Hindlimb muscle (tissue), 1 donor: ENCODE results near the gene ST6GALNAC1. TPM values are rescaled to one million over a fixed set of nuclear protein-coding genes. Genes with fewer than 3 reads are reported as not detected.
"Not testable (repeated sequence)": the region's sequence is repeated elsewhere in the genome, so short reads cannot be mapped to it uniquely, and the experiment has no call there.

Experiments used
- DNase-seq: peaks from one replicate; pipeline ENCODE4 v3.0.0-alpha.2; 2013
- polyA plus RNA-seq: library from polyadenylated mRNA; unstranded; fragments of 120-200 nt; gene quantifications from one replicate; pipeline ENCODE4 v1.2.1, GENCODE V29; 2013; ENCODE audit not compliant: insufficient read length

Gene ST6GALNAC1
- polyA plus RNA-seq, 1 donor = 0.62 TPM

DNA sequence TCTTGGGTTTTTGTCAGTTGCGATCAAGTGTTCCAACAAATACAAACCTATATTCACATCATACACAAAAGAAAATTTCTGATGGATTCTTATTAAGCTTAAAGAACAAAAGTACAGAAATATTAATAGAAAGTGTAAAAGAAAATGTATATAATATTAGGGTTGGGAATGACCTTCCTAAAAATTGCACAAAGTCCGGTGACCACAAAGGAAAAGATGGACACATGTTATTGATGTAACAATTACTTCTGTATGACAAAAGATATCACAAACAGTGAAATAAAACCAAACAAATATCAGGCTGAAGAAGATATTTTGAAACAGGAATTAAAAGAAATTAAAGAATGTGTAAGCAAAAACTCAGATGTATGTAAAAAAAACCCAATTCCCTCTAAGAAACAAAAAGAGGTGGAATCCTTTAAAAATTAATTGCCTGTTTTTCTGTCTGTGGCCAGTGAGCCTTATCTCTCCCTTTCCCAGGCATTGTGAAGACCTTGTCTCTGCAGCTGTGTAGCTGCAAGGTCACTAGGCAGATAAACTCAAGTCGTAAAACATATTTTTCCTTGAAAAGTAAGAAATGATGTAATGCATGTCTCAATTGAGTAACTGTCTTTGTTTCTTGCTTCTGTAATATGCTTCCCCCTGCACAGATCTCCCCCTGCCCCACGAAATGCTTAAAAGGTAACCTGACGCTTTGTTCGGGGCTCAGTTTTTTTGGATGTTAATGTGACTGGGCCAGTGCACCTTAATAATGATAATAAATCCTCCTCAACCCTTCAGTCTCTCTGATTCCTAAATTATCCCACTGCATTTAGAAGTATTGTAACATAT, 2.8 kb downstream of the ST6GALNAC1 start:
- DNase-seq = no peak

DNA sequence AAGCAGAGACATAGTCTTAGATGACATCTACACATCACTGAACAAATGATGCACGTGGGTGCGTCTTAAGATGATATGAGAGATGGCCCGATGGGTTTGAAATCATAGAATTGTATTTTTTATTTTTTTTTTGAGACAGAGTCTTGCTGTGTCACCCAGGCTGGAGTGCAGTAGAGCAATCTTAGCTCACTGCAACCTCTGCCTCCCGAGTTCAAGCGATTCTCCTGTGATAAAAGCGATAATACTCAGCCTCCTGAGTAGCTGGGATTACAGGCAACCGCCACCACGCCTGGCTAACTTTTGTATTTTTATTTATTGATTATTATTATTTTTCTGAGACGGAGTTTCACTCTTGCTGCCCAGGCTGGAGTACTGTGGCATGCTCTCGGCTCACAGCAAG, 5.3 kb downstream of the ST6GALNAC1 start:
- no peak for DNase-seq

DNA sequence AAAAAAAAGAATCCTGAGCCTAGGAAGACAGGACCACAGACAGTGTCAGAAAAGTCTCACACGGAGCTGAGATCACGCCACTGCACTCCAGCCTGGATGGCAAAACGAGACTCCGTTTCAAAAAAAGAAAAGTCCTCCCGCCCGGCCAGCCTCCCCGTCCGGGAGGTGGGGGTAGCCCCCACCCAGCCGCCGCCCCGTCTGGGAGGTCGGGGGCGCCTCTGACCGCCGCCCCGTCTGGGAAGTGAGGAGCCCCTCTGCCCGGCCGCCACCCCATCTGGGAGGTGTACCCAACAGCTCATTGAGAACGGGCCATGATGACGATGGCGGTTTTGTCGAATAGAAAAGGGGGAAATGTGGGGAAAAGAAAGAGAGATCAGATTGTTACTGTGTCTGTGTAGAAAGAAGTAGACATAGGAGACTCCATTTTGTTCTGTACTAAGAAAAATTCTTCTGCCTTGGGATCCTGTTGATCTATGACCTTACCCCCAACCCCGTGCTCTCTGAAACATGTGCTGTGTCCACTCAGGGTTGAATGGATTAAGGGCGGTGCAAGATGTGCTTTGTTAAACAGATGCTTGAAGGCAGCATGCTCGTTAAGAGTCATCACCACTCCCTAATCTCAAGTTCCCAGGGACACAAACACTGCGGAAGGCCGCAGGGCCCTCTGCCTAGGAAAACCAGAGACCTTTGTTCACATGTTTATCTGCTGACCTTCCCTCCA, 6.9 kb downstream of the ST6GALNAC1 start:
- DNase-seq = not testable (repeated sequence)

DNA sequence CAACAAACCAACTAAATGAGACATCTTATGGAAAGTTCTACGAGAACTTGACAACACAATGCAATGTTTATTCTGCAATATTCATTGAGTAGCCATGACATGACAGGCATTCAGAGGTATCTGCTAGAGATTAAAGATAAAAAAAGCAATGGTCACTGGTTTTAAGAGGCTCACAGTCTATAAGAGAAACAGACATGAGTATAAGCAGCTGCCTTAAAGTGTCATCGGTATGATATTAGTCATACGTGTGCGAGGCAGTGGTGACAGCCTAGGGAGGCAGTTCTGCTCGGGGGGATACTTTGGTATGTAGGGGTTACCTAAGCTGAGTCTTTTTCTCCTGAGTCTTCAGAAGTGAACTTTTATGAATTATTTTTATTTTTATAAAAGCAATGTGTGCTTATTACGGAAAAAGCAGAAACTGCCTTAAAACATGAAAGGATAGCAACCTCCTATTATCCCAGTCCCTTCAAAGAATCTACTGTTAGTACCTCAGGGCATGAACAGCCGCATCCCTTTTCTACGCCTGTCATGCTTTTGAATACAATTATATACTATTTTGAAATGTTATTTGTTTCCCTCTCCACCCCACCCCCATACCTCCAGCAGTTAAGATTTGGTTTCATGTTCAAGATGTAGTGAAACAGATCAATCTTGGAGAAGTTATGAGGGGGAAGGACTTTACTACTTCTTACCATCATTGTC, 7.7 kb downstream of the ST6GALNAC1 start:
- DNase-seq = no peak

DNA sequence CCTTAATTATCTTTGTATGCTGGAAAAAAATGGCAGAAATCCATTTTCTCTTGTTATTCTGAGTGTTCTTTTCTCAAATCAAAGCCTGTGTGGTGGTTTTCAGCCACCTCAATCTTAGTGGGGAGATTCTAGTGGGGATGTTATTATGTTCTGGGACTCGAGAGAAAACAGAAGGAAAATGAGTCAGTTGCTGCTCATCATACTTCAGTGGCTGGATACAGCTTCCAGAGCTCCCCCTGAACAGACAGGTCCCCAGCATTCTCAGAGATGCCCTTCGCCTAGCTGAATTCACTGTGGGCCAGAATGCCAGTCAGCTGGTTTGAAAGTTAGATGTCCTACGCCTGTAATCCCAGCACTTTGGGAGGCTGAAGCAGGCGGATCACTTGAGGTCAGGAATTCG, 8.5 kb downstream of the ST6GALNAC1 start:
- DNase-seq = no peak

DNA sequence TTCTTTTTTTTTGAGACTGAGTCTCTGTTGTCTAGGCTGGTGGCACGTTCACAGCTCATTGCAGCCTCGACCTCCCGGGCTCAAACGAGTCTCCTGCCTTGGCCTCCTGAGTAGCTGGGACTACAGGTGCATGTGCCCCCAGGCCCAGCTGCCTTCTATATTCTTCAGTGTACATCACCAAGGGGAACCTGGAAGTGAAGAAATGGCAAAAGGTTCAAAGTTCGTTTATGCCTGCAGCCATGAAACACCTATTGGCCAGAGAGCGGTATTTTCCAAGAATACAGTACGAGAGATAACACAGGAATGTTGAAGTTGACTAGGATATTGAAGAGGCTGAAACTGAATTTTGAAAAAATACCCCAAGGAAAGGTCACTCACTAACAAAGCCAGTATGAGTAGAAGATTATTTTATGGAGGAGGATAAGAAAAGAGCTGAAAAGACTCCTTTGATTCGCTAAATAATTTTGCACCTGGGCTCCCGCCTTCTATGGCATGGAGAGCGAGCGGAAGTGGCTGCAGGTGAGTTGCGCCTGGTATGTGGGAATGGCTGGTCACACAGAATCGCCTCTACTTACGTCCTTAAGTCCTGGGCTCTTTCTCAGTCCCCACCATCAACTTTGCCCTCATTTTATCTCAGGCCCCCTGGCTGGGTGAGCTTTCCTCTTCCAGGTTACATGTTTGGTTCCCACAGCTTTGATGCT, 9.8 kb downstream of the ST6GALNAC1 start:
- no peak for DNase-seq

DNA sequence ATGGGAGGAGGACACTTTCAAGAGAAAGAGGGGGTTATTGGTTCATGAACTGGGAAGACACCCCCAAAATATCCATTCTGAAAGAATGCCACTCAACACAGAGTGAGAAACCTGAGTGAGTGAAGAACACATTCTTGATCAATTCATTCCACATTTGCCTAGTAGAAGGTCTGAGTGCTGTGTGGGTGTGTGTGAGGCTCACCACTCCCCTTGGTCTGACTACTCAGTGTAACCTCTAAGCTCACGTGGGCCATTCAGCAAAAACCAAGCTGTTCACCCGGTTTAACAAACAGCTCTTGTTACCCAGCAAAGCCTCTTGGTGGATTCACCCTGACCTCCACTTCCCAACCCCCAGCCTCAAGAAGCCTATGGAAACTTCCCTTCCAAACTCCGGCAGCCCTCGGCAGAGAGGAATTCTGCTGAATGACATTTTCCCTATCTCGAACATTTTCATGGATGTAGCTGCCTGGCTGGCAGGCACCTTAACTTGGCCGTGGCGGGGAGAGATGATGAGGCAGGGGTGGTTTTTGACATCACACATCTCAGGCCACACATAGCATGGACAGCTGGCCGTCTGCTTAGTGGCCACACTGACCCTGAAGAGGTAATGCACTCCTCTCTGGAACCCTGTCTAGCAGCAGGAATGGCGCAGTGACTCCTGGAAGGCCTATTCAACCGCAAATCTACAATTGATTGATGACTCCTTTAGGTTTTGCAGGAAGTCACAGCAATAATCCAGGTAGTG, 11.6 kb downstream of the ST6GALNAC1 start:
- DNase-seq = no peak

DNA sequence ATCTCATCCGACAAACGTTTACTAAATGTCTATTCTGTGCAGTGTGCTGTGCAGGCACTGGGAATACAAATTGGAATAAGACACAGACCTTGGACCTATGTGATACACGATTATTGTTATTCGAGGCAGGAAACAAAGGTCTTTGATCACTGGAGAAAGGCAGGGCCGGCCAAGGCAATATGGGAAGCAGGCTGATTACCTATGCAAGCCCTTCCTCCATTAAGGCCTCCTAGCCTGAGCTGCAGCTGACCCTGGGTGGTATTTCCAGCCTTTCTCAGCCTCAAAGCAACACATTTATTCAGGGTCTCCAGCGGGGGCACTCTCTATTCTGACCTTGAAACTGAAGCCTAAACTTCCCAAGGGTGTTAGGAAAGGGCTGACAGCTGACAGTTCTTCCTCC, 13.4 kb downstream of the ST6GALNAC1 start:
- no peak for DNase-seq

DNA sequence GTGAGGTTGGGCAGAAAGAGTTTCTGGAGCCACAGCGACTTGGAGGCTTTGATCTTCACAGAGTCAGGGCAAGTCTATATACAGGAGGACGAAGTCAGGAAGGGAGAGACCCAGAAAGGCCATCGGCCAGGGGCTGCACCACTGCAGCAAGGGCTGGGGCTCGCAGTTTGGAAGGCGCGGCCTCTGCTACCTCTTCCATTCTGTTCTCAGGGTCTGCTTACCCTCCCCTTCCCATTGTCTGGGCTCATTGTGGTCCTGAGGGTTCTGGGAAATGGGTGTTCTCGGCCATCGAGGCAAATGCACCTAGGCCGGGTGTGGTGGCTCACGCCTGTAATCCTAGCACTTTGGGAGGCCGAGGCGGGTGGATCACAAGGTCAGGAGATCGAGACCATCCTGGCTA, 16.0 kb downstream of the ST6GALNAC1 start:
- DNase-seq = no peak

DNA sequence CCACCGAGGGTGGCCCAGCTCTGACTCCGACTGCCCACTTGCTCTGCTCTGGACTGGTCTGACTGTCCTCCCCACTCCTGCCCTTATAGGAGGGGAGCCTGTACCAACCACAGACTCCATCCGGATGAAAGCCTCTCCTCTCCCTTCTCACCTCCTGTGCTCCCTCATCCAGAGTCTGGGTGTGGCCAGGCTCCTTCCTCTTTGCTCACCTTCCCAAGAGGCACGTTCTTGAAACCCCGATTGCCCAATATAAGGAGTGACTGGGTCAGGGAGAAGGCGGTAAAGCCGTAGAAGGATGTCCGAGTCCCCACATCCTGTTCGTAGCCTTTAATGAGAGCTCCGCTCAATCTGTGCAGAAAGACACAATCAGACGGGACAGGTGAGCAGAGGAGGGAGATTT, 17.1 kb downstream of the ST6GALNAC1 start:
- no peak for DNase-seq

DNA sequence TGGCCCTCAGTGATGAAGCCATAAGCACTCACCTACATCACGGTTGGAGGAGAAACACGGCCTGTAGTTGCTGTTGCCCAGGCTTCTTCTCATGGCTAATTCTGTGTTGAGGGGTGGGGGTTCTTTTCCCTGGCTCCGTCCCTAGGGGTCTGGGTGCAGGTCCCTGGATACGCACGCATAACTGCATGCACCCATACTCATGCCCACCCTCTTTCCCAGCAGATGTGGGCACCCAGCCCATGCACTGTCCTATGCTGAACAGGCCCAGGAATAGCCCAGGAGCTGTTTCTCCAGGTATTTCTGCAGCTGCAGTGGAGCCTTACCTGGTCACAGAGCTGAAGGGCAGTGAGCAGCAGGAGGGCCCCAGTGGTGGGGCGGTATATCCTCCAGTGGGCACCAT, 18.1 kb downstream of the ST6GALNAC1 start:
- DNase-seq = no peak

DNA sequence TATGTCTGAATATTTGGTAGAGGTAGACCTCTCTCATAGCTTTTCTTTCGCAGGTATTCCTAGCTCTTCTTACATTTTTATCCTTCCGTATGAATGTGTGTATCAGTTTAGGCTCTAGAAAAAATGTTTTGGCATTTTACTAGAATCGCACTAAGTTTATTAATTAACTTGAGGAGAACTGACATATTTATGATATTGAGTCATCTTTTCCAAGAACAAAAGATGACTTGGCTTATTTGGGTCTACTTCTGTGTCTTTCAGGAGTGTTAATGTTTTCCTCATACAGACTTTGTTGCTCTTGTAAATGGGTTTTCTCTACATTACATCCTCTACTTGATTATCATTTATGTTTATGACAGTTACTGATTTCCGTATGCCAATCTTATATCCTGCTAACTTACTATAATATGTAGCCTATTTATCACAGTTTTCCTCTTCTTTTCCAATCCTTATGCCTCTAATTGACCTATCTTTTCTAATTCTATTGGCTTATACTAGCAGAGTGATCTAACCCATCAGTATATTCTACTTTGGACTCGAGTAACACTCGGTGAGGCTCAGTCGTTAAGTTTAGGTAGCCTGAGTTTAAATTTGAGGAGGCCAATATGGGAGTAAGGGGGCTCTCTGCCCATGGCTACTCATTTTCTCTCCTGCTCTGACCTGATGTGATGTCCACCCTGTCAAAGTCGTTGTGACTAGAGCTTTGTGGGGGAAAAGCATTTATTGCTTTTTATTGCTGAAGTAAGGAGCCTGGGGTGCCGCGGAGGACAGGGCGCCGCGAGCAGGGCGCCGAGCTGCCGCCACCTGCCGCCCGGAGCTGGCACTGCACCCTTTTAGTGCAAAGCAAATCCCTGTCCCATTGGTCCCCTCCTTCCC, 20.0 kb downstream of the ST6GALNAC1 start:
- peak; percentile 82 for DNase-seq

DNA sequence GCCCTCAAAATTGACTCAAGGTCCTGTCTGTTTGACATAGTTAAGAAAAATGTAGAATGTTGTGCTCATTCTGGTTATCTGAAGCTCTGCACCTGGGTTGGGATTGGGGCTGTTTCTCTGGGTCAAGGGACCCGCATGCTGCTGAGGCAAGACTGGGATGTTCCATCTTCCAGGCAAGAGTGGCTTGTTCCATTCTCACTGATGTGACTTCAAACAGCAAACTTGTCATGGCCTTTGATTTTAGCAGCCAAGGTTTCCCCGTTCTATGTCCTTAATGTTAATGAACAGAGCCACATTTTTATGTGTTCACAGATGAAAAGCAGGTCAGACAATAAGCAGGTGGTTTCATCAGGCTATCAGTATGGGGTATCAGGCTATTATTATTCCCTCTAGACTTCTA, 25.7 kb downstream of the ST6GALNAC1 start:
- no peak for DNase-seq

DNA sequence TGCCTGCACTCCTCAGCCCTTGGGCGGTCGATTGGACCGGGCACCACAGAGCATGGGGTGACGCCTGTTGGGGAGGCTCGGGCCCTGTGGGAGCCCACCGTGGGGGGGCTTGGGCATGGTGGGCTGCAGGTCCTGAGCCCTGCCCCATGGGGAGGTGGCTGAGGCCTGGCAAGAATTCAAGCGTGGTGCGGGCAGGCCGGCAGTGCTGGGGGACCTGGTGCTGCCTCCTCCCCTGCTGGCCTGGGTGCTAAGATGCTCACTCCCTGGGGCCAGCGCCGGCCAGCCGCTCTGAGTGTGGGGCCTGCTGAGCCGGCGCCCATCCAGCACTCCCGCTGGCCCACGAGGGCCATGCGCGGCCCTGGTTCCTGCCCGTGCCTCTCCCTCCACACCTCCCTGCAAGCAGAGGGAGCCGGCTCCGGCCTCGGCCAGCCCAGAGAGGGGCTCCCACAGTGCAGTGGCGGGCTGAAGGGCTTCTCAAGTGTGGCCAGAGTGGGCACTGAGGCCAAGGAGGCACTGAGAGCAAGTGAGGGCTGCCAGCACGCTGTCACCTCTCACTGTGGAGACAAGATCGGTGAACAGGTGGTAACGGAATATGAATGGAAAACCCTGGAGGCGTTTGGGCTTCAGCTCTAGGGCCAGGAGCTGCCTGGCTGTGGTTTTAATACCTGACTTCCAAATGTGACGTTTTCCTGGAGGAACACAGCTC, 28.5 kb downstream of the ST6GALNAC1 start:
- DNase-seq = no peak

DNA sequence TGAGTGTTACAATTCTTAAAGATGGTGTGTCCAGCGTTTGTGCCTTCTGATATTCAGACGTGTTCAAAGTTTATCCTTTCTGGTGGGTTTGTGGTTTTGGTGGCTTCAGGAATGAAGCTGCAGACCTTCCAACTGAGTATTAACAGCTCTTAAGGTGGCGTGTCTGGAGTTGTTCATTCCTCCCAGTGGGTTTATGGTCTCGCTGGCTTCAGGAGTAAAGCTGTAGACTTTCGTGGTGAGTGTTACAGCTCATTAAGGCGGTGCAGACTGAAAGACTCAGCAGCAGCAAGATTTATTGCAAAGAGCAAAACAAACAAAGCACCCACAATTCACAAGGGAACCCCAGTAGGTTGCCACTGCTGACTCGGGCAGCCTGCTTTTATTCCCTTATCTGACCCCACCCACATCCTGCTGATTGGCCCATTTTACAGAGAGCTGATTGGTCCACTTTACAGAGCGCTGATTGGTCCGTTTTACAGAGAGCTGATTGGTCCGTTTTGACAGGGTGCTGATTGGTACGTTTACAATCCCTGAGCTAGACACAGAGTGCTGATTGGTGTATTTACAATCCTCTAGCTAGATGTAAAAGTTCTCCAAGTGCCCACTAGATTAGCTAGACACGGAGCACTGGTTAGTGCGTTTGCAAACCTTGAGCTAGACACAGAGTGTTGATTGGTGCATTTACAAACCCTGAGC, 29.3 kb downstream of the ST6GALNAC1 start:
- not testable (repeated sequence) for DNase-seq

DNA sequence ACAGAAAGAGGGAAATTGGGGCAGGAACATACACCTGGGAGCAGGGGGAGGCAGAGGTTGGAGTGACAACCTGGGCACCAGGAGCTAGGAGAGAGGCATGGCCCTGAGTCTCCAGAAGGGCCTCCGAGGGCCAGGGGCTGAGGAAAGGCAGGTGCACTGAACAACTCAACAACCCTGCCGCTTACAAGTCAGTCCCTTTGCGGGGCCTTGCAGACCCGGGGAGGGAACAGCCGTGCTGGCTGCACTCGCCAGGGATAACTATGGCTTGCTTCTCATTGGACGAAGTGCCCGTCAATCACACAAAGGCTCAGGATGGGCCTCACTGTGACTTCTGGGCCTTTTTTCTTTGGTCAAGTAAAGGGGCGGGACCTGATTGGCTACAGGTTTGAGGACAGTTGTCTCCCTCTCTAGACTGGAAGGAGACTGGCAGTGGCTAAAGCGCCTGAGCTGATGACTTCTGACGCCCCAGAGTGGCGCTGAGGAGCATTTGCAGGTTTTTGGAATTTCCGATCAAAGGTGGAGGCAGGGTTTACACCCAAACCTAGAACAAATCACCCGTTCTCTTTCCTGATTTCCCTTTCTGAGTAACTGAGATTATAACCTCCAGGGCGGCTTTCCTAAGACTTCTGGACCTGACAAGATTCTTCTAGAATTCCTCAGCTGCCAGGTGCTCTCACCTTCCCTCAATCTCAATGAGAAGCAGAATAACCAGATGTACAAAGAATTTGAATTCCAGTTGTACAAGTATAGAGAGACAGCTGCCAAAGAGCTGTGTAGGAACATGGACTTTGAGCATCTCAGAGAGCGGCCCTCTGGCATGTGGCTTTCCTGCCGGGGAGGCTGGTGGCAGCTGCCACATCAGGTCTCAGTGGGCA, 30.3 kb downstream of the ST6GALNAC1 start:
- DNase-seq = no peak

DNA sequence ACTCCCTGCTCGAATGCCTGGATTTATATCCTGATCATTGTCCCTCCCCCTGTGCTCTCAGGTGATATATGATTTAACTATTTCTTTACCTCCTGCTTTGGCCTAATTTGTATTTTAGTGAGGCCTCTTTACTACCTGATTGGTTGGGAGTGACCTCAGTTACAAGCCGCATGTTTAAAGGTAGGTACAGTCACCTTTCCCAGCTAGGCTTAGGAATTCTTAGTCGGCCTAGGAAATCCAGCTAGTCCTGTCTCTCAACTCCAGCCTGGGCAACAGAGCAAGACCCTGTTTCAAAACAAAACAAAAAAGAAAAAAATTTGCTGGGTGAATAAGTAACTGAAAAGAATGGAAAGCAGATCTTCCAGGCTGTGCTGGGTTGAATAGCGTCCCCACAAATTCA, 31.1 kb downstream of the ST6GALNAC1 start:
- DNase-seq = no peak

DNA sequence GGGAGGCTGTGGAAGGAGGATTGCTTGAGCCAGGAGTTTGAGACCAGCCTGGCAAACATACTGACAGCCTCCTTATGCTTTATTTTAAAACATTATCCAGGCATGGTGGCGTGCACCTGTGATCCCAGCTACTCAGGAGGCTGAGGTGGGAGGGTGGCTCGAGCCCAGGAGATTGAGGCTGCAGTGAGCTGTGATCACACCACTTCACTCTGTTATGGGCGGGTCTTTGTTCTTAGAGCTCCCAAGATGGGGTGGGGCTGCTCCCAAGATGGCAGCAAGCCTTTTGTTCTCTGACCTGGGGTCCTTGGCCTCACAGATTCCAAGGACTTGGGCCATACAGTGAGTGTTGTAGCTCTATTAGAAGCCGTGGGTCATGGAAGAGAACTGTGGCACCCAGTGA, 31.8 kb downstream of the ST6GALNAC1 start:
- DNase-seq = no peak
